ENCODE data around the gene ZDHHC18.

Gene ZDHHC18

GRCh38 chr1:26831546-26832248 lies 5.2 kb downstream of the ZDHHC18 start:
- peaks cover 4 to 75% of the 10 kb centered on the region in 2 experiments for H3K36me3 ChIP-seq (ENCODE audit: control insufficient read depth in 2 of 2, insufficient read depth in 1 of 2, low read length in 2 of 2)
- CTCF ChIA-PET = interaction anchor here (0.6 to 1.8 kb wide), 3 partner anchors 21 to 230 kb away, joined by 4 to 8 read pairs (median 4); no protein-coding TSS in a partner anchor
- no peaks in the 10 kb centered on the region for H3K9me3 ChIP-seq (ENCODE audit: control insufficient read depth, insufficient read depth, low read depth, low read length)
- TF ChIP-seq ZBTB17 (tag by site-specific recombination; IDR thresholded peaks at IDR 0.05) = peak; percentile 78
- TF ChIP-seq, protein P1, sequence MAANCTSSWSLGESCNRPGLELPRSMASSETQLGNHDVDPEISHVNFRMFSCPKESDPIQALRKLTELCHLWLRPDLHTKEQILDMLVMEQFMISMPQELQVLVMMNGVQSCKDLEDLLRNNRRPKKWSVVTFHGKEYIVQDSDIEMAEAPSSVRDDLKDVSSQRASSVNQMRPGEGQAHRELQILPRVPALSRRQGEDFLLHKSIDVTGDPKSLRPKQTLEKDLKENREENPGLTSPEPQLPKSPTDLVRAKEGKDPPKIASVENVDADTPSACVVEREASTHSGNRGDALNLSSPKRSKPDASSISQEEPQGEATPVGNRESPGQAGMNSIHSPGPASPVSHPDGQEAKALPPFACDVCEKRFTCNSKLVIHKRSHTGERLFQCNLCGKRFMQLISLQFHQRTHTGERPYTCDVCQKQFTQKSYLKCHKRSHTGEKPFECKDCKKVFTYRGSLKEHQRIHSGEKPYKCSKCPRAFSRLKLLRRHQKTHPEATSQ (tag by site-specific recombination; IDR thresholded peaks at IDR 0.05) = no peak
- no peak overlapping the region for H3K4me3 ChIP-seq (ENCODE audit: low read depth, low read length)
- POLR2A ChIA-PET = interaction anchor here (0.7 kb wide), 1 partner anchor 33 kb away, joined by 3 read pairs; no protein-coding TSS in a partner anchor
- H3K4me1 ChIP-seq (ENCODE audit: control insufficient read depth, insufficient read depth, low read length) = no peaks in the 10 kb centered on the region
- H3K27ac ChIP-seq (ENCODE audit: extremely low read depth, low read depth, low read length) = no peak overlapping the region

GRCh38 chr1:26832249-26832960 lies 5.9 kb downstream of the ZDHHC18 start:
- ChIA-PET POLR2A (interaction anchor here (0.6 to 0.7 kb wide), 3 partner anchors 33 to 362 kb away, joined by 3 to 6 read pairs (median 3); no protein-coding TSS in a partner anchor), CTCF (interaction anchor here (0.6 to 1.8 kb wide), 4 partner anchors 11 to 230 kb away, joined by 3 to 4 read pairs (median 3); no protein-coding TSS in a partner anchor)
- peaks cover 4 to 75% of the 10 kb centered on the region in 2 experiments for H3K36me3 ChIP-seq (ENCODE audit: control insufficient read depth in 2 of 2, insufficient read depth in 1 of 2, low read length in 2 of 2)
- no peak overlapping the region for H3K4me3 ChIP-seq (ENCODE audit: low read depth, low read length)
- peak; percentile 65 for TF ChIP-seq SCRT2 (tag by site-specific recombination; IDR thresholded peaks at IDR 0.05)
- TF ChIP-seq ZNF2 (tag by site-specific recombination; IDR thresholded peaks at IDR 0.05) = no peak
- H3K27ac ChIP-seq (ENCODE audit: extremely low read depth, low read depth, low read length) = no peak overlapping the region
- H3K4me1 ChIP-seq (ENCODE audit: control insufficient read depth, insufficient read depth, low read length) = no peaks in the 10 kb centered on the region
- H3K9me3 ChIP-seq (ENCODE audit: control insufficient read depth, insufficient read depth, low read depth, low read length) = no peaks in the 10 kb centered on the region

DNA sequence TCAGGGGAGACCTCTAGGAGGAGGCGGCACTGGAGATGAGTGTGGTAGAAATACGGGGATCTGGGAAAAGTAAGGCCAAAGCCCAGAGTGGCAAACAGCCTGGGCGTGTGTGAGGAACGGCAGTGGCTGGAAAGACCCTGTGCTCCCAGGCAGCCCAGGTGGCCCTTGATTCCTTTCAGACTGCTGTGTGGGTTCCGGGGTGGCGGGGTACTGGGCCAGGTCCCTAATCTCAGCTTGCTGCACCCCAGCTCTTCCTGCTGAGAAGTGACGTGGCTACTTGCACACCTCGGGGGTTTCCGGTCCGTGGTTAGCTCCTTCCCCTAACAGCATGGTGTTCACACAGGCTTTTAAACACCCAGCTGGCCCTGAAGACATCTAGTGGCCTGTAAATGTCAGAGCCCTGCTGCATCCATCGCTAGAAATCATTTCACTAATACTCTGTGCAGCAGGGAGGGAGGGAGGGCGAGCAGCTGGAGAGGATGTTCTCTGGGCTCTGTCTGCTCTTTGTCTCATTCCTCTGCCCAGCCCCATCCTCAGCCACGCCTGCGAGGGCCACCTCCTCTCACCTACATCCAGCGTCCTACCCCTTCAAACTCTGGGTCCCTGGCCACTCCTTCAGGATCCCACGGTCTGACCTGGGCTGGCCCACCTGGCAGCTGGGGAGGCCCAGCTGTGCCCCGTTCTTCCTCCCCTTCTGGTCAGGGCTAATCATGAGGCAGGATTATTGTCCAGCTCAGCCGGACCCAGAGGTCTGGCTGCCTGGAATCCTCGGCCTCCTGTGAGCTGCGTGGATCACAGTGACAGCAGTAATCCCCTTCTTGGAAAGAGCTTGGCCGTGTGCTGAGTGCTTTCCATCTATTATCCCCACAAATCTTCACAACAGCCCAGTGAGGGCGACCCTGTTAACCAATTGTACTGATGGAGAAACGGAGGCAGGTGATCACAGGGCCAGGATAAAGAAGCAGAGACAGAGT lies 7.2 kb downstream of the ZDHHC18 start:
- H3K4me1 ChIP-seq (ENCODE audit: control insufficient read depth, insufficient read depth, low read length) = no peaks in the 10 kb centered on the region
- CTCF ChIA-PET = interaction anchor here (0.6 to 1.8 kb wide), 4 partner anchors 24 to 232 kb away, joined by 3 to 4 read pairs (median 3); no protein-coding TSS in a partner anchor
- H3K36me3 ChIP-seq (ENCODE audit: control insufficient read depth in 2 of 2, insufficient read depth in 1 of 2, low read length in 2 of 2) = peaks cover 10 to 86% of the 10 kb centered on the region in 2 experiments
- TF ChIP-seq ZNF18 (tag by site-specific recombination; IDR thresholded peaks at IDR 0.05) (no peak), ZNF274 (IDR thresholded peaks at IDR 0.05; ENCODE audit: low read length) (no peak), ZNF274 (tag by site-specific recombination; IDR thresholded peaks at IDR 0.05; ENCODE audit: borderline replicate concordance) (no peak), ZNF513 (tag by site-specific recombination; IDR thresholded peaks at IDR 0.05) (no peak), ZIC2 (tag by site-specific recombination; IDR thresholded peaks at IDR 0.05) (peak; percentile 20; the same call in 1 of the 2 replicates)
- TF ChIP-seq, protein P2, sequence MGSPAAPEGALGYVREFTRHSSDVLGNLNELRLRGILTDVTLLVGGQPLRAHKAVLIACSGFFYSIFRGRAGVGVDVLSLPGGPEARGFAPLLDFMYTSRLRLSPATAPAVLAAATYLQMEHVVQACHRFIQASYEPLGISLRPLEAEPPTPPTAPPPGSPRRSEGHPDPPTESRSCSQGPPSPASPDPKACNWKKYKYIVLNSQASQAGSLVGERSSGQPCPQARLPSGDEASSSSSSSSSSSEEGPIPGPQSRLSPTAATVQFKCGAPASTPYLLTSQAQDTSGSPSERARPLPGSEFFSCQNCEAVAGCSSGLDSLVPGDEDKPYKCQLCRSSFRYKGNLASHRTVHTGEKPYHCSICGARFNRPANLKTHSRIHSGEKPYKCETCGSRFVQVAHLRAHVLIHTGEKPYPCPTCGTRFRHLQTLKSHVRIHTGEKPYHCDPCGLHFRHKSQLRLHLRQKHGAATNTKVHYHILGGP (tag by site-specific recombination; IDR thresholded peaks at IDR 0.05) = no peak
- POLR2A ChIA-PET = interaction anchor here (0.6 to 0.9 kb wide), 3 partner anchors 16 to 1100 kb away, joined by 3 to 4 read pairs (median 3); no protein-coding TSS in a partner anchor
- no peaks in the 10 kb centered on the region for H3K9me3 ChIP-seq (ENCODE audit: control insufficient read depth, insufficient read depth, low read depth, low read length)
- H3K27ac ChIP-seq (ENCODE audit: extremely low read depth, low read depth, low read length) = no peak overlapping the region
- no peak overlapping the region for H3K4me3 ChIP-seq (ENCODE audit: low read depth, low read length)

All from HEK293 (cell line).